Transverse colon (tissue), 3 donors: Measurements from ENCODE around the gene OR2V2.

Experiments used
- EP300 ChIP-seq: sonication (generic); formaldehyde crosslinking; IDR thresholded peaks from one replicate; pipeline ENCODE4 v1.6.1; 2017; ENCODE audit warnings: antibody characterized with exemption, low read depth
- POLR2A ChIP-seq: fragments of 450-650 bp; IDR thresholded peaks from one replicate; pipeline ENCODE4 v1.6.1; 2016; ENCODE audit warnings: antibody characterized with exemption, mild to moderate bottlenecking, moderate library complexity
- POLR2AphosphoS5 ChIP-seq, 3 donors: sonication (generic); formaldehyde crosslinking; IDR thresholded peaks; one replicate each; pipeline ENCODE4 v1.6.1; 2016; ENCODE audit warnings: antibody characterized with exemption in 3 of 3

DNA sequence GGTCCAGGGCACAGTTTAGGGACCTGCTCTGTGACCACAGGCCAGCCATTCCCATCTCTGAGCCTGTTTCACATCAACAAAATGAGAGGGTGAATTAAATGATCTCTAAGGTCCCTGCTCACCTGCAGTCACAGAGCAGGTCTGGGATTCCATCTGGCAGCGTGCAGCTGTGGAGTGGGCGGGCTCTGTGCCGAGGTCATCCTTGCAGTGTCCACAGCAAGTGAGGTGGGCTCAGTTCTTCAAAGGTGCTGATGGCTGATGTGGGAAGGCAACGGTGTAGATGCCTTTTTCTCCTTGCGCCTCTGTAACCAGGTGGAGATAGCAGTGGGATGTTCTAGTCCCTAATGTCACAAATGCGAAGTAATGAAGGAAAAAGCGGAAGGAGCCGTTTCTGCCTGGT, 28.3 kb upstream of the OR2V2 start:
- TF ChIP-seq EP300 (no peak), POLR2AphosphoS5 (IDR thresholded peaks at IDR 0.05) (no peak), POLR2A (no peak)
